HCT116 (cell line): ENCODE measurements around the gene FSD1. TPM values are rescaled to one million over a fixed set of nuclear protein-coding genes. Genes with fewer than 3 reads are reported as not detected.

Experiments
- ATAC-seq: fragments of 200-7000 bp; cut with Tn5 transposase; 2 replicates; pipeline ENCODE4 v1.9.1; 2020; ENCODE audit warnings: mild to moderate bottlenecking, moderate library complexity
- BruUV-seq: library from RNA; stranded (reverse); fragments of 400-500 nt; replicated peaks from 2 replicates; lab custom pipeline; 2021; lab: Mats Ljungman, UMichigan
- CTCF ChIA-PET: fragments of 300-600 bp; sonication (Branson Sonifier 250); formaldehyde crosslinking; loops from one replicate; lab custom pipeline; 2021; ENCODE audit warnings: antibody characterized with exemption; lab: Charles Lee
- POLR2A ChIA-PET: fragments of 300-600, 350-600 bp; sonication (Branson Sonifier 250); formaldehyde crosslinking; loops from one replicate; lab custom pipeline; 2021; ENCODE audit warnings: antibody characterized with exemption; lab: Charles Lee
- RAD21 ChIA-PET, 2 experiments: fragments of 300-600 bp; sonication (Branson Sonifier 250); formaldehyde crosslinking; loops; one replicate each; lab custom pipeline; 2023; ENCODE audit warnings: low total read pairs in 2 of 2; ENCODE audit not compliant: uncharacterized antibody in 2 of 2, unreplicated experiment in 2 of 2, low non-redundant PET in 1 of 2; lab: Charles Lee
- DNase-seq: peaks from one replicate; pipeline ENCODE4 v3.0.0-alpha.2; 2010; ENCODE audit warnings: low read depth, low spot score
- H2AFZ ChIP-seq: fragments of 200-600 bp; shearing (Covaris generic), sonication (generic); 2 replicates; pipeline ENCODE4 v1.6.1; 2017; ENCODE audit warnings: low read depth, mixed run types, mixed read lengths, antibody characterized with exemption, low read length; ENCODE audit not compliant: poor library complexity, severe bottlenecking
- H3K27ac ChIP-seq: 2 replicates; pipeline ENCODE4 v1.5.1; 2012; ENCODE audit warnings: low read depth, low read length
- H3K27me3 ChIP-seq: fragments of 200-600 bp; sonication (generic); 2 replicates; pipeline ENCODE4 v1.6.1; 2016; ENCODE audit warnings: mixed run types, low read length, mixed read lengths; ENCODE audit not compliant: insufficient read depth
- H3K36me3 ChIP-seq, 2 experiments: fragments of 200-500 bp in 1 of 2; fragments of 200-600 bp in 1 of 2; sonication (Bioruptor generic) in 1 of 2; sonication (generic) in 1 of 2; 2 replicates each; pipeline versions ENCODE4 v1.5.1 to v1.6.1; 2014 to 2016; ENCODE audit warnings: low read length in 2 of 2, inconsistent platforms in 1 of 2, mixed read lengths in 1 of 2, mixed run types in 1 of 2; ENCODE audit not compliant: insufficient read depth in 2 of 2, control insufficient read depth in 1 of 2
- H3K4me1 ChIP-seq, 2 experiments: fragments of 200-600 bp in 1 of 2; sonication (generic) in 1 of 2; 2 replicates each; pipeline versions ENCODE4 v1.5.1 to v1.6.1; 2012 to 2017; ENCODE audit warnings: low read length in 2 of 2, inconsistent platforms in 1 of 2, mild to moderate bottlenecking in 1 of 2, mixed read lengths in 1 of 2, mixed run types in 1 of 2, moderate library complexity in 1 of 2; ENCODE audit not compliant: insufficient read depth in 2 of 2, control insufficient read depth in 1 of 2
- H3K4me2 ChIP-seq: fragments of 200-600 bp; sonication (generic); 2 replicates; pipeline ENCODE4 v1.6.1; 2017; ENCODE audit warnings: mixed run types, low read length, mixed read lengths
- H3K4me3 ChIP-seq, 2 experiments: fragments of 200-600 bp in 1 of 2; sonication (generic) in 1 of 2; replicated peaks in 1 of 2; 2 replicates each; pipeline ENCODE4 v1.5.1; 2011 to 2016; ENCODE audit warnings: low read length in 2 of 2, control low read depth in 1 of 2, low read depth in 1 of 2, mild to moderate bottlenecking in 1 of 2, mixed read lengths in 1 of 2, mixed run types in 1 of 2
- H3K79me2 ChIP-seq: fragments of 200-600 bp; sonication (generic); 2 replicates; pipeline ENCODE4 v1.6.1; 2017; ENCODE audit warnings: mild to moderate bottlenecking, mixed run types, low read length, moderate library complexity, mixed read lengths; ENCODE audit not compliant: insufficient read depth
- H3K9ac ChIP-seq: fragments of 200-600 bp; sonication (generic); 2 replicates; pipeline ENCODE4 v1.6.1; 2016; ENCODE audit warnings: low read length, mixed read lengths
- H3K9me2 ChIP-seq: fragments of 200-600 bp; sonication (generic), shearing (Covaris generic); 2 replicates; pipeline ENCODE4 v1.6.1; 2017; ENCODE audit warnings: mixed run types, mild to moderate bottlenecking, moderate library complexity; ENCODE audit not compliant: insufficient read depth
- H3K9me3 ChIP-seq, 2 experiments: fragments of 200-500 bp in 1 of 2; fragments of 200-600 bp in 1 of 2; sonication (Bioruptor generic) in 1 of 2; sonication (generic) in 1 of 2; 2 replicates each; pipeline ENCODE4 v1.6.1; 2014 to 2017; ENCODE audit warnings: low read length in 2 of 2, mixed read lengths in 2 of 2, inconsistent platforms in 1 of 2, low read depth in 1 of 2, mild to moderate bottlenecking in 1 of 2, mixed run types in 1 of 2, moderate library complexity in 1 of 2; ENCODE audit not compliant: control insufficient read depth in 1 of 2, insufficient read depth in 1 of 2
- H4K20me1 ChIP-seq: fragments of 200-600 bp; sonication (generic), shearing (Covaris generic); 2 replicates; pipeline ENCODE4 v1.6.1; 2017; ENCODE audit warnings: mixed run types, mild to moderate bottlenecking, moderate library complexity; ENCODE audit not compliant: insufficient read depth
- ATF3 ChIP-seq: IDR thresholded peaks from 2 replicates; pipeline ENCODE4 v1.6.1; 2012
- CEBPB ChIP-seq: IDR thresholded peaks from 2 replicates; pipeline ENCODE4 v1.6.1; 2012; ENCODE audit warnings: low read depth
- EGR1 ChIP-seq: IDR thresholded peaks from 2 replicates; pipeline ENCODE4 v1.6.1; 2012; ENCODE audit warnings: low read depth
- ELF1 ChIP-seq: IDR thresholded peaks from 2 replicates; pipeline ENCODE4 v1.6.1; 2012; ENCODE audit warnings: low read depth, borderline replicate concordance
- EZH2 ChIP-seq: fragments of 200-600 bp; sonication (generic); IDR thresholded peaks from 2 replicates; pipeline ENCODE4 v1.6.1; 2017; ENCODE audit warnings: antibody characterized with exemption, mixed run types
- EZH2phosphoT487 ChIP-seq: fragments of 200-600 bp; IDR thresholded peaks from 2 replicates; pipeline ENCODE4 v1.6.1; 2018; ENCODE audit warnings: antibody characterized with exemption, borderline replicate concordance
- MAX ChIP-seq: IDR thresholded peaks from 2 replicates; pipeline ENCODE4 v1.6.1; 2012
- POLR2A ChIP-seq: IDR thresholded peaks from 2 replicates; pipeline ENCODE4 v1.7.0; 2011; ENCODE audit warnings: borderline replicate concordance; ENCODE audit not compliant: insufficient read depth, insufficient read length; ENCODE audit errors: extremely low read depth
- POLR2AphosphoS5 ChIP-seq: IDR thresholded peaks from 2 replicates; pipeline ENCODE4 v1.6.1; 2011; ENCODE audit warnings: mild to moderate bottlenecking, low read depth, low read length, moderate library complexity
- RAD21 ChIP-seq: IDR thresholded peaks from 2 replicates; pipeline ENCODE4 v1.6.1; 2012; ENCODE audit warnings: low read depth, mild to moderate bottlenecking
- REST ChIP-seq: IDR thresholded peaks from 2 replicates; pipeline ENCODE4 v1.6.1; 2012; ENCODE audit warnings: low read depth
- SIN3A ChIP-seq: IDR thresholded peaks from 2 replicates; pipeline ENCODE4 v1.6.1; 2012; ENCODE audit warnings: low read depth
- SP1 ChIP-seq: IDR thresholded peaks from 2 replicates; pipeline ENCODE4 v1.6.1; 2012; ENCODE audit warnings: low read depth
- SRF ChIP-seq: IDR thresholded peaks from 2 replicates; pipeline ENCODE4 v1.6.1; 2012; ENCODE audit warnings: low read depth
- TCF7L2 ChIP-seq: IDR thresholded peaks from 2 replicates; pipeline ENCODE4 v1.7.0; 2011; ENCODE audit warnings: borderline replicate concordance, inconsistent platforms; ENCODE audit not compliant: insufficient read depth, insufficient read length; ENCODE audit errors: extremely low read depth
- YY1 ChIP-seq: IDR thresholded peaks from 2 replicates; pipeline ENCODE4 v1.6.1; 2011; ENCODE audit warnings: low read length, low read depth, moderate library complexity, mild to moderate bottlenecking; ENCODE audit not compliant: insufficient replicate concordance; ENCODE audit errors: extremely low read depth
- ZBTB33 ChIP-seq: IDR thresholded peaks from 2 replicates; pipeline ENCODE4 v1.6.1; 2011; ENCODE audit warnings: mild to moderate bottlenecking, low read length, moderate library complexity; ENCODE audit not compliant: insufficient replicate concordance; ENCODE audit errors: extremely low read depth
- ZNF274 ChIP-seq: fragments of 200-500 bp; sonication (Bioruptor generic); IDR thresholded peaks from 2 replicates; pipeline ENCODE4 v1.6.1; 2014; ENCODE audit warnings: mild to moderate bottlenecking, low read depth, low read length, inconsistent platforms
- intact Hi-C: fragments of 100-400 bp; cut with micrococcal nuclease; formaldehyde crosslinking; loops from 2 replicates; pipeline ENCODE4 v1.10.0; 2022
- total RNA-seq: library from RNA; stranded (reverse); gene quantifications from one replicate; pipeline ENCODE4 v1.2.1, GENCODE V29; 2021; ENCODE audit not compliant: unreplicated experiment

FSD1 gene
- total RNA-seq, 1 experiment from 2014 or later, result 20.1 TPM

DNA sequence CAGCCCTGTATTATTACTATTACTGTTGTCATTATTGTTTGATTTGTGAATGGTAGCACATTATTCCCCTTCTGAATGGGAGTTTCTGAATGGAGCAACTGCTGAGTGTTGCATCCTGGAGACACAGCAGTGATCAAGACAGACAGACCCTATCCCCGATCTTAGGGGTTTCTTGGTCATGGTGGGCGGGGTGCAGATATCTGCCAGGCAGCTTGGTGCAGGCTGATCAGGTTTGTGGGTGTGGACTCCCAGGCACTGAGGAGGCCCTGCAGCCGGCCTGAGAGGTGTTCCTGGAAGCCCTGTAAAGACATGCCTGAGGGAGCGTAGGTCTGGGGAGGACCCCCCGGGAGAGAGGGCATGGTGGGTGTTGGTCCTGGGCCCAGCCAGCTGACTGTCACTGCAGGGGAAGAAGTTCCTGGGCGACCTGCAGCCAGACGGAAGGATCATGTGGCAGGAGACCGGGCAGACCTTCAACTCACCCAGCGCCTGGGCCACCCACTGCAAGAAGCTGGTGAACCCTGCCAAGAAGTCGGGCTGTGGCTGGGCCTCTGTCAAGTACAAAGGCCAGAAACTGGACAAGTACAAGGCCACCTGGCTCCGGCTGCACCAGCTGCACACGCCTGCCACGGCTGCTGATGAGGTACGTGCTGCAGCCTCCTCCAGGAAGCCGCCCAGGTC is 41.1 kb downstream of the FSD1 start:
- no peaks in the 10 kb centered on the region for H3K9me2 ChIP-seq
- H3K79me2 ChIP-seq, result no peaks in the 10 kb centered on the region; the same call in 1 of the 2 replicates
- intact Hi-C loops, result no loop called here
- BruUV-seq, result no TSS peak
- TF ChIP-seq ELF1, result no peak
- TF ChIP-seq EGR1, result no peak
- no peak for TF ChIP-seq EZH2
- no peak for TF ChIP-seq POLR2A
- no peak for TF ChIP-seq RAD21
- TF ChIP-seq CEBPB, result no peak
- TF ChIP-seq SIN3A, result no peak
- TF ChIP-seq ZBTB33, result no peak
- no peak for TF ChIP-seq TCF7L2
- TF ChIP-seq POLR2AphosphoS5, result no peak
- no peak for TF ChIP-seq ATF3
- TF ChIP-seq SRF, result no peak
- TF ChIP-seq SP1, result no peak
- no peak for TF ChIP-seq YY1
- no peak for TF ChIP-seq REST
- no peak for TF ChIP-seq ZNF274
- no peak for TF ChIP-seq EZH2phosphoT487
- no peak for TF ChIP-seq MAX
- H4K20me1 ChIP-seq, result no peaks in the 10 kb centered on the region
- H3K36me3 ChIP-seq, result peaks cover 0 to 5% of the 10 kb centered on the region in 2 experiments; a peak in 2 of 4 replicates
- H3K27me3 ChIP-seq, result no peaks in the 10 kb centered on the region
- H3K27ac ChIP-seq, result no peak overlapping the region
- no peak for DNase-seq
- no peak overlapping the region for H3K4me3 ChIP-seq
- ATAC-seq, result no peak
- no peak overlapping the region for H2AFZ ChIP-seq
- no peak overlapping the region for H3K4me2 ChIP-seq
- ChIA-PET POLR2A (no interaction called here), RAD21 (interaction anchor here in 1 of 2 experiments (0.7 kb wide), 1 partner anchor 78 kb away, joined by 3 read pairs; no protein-coding TSS in a partner anchor), CTCF (no interaction called here)
- no peaks in the 10 kb centered on the region for H3K9me3 ChIP-seq
- no peak overlapping the region for H3K9ac ChIP-seq
- H3K4me1 ChIP-seq, result peaks cover 7 to 18% of the 10 kb centered on the region in 2 experiments
